GM10847 (cell line): ENCODE results near the gene PDGFRB.

Experiments
- POLR2A ChIP-seq: IDR thresholded peaks from 2 replicates; pipeline ENCODE4 v1.6.1; 2011; ENCODE audit not compliant: insufficient read length; ENCODE audit errors: extremely low read depth

Gene PDGFRB

GRCh38 chr5:150159741-150160179 is 4.1 kb upstream of the PDGFRB start:
- no peak for TF ChIP-seq POLR2A

- TF ChIP-seq POLR2A, result no peak
Observed at GRCh38 chr5:150159031-150159430, 3.4 kb upstream of the PDGFRB start.

GRCh38 chr5:150158170-150158949 is 2.7 kb upstream of the PDGFRB start:
- TF ChIP-seq POLR2A, result no peak

- no peak for TF ChIP-seq POLR2A
Observed at GRCh38 chr5:150157168-150157567, 1.5 kb upstream of the PDGFRB start.

GRCh38 chr5:150156540-150156939 is 895 bp upstream of the PDGFRB start:
- TF ChIP-seq POLR2A, result no peak

- no peak for TF ChIP-seq POLR2A
Observed at GRCh38 chr5:150156027-150156368, 353 bp upstream of the PDGFRB start.

- no peak for TF ChIP-seq POLR2A
Observed at GRCh38 chr5:150154618-150155128, 972 bp downstream of the PDGFRB start.

GRCh38 chr5:150153957-150154617 is 1.6 kb downstream of the PDGFRB start:
- TF ChIP-seq POLR2A, result no peak

GRCh38 chr5:150153483-150153882 is 2.2 kb downstream of the PDGFRB start:
- TF ChIP-seq POLR2A, result no peak

GRCh38 chr5:150152636-150153462 is 2.8 kb downstream of the PDGFRB start:
- no peak for TF ChIP-seq POLR2A

- no peak for TF ChIP-seq POLR2A
Observed at GRCh38 chr5:150149618-150150017, 6.0 kb downstream of the PDGFRB start.

GRCh38 chr5:150148117-150148927 is 7.3 kb downstream of the PDGFRB start:
- no peak for TF ChIP-seq POLR2A

GRCh38 chr5:150147670-150148069 is 8.0 kb downstream of the PDGFRB start:
- TF ChIP-seq POLR2A, result no peak

GRCh38 chr5:150146862-150147601 is 8.6 kb downstream of the PDGFRB start:
- no peak for TF ChIP-seq POLR2A
